ENCODE data around the gene GIGYF2. TPM values are rescaled to one million over a fixed set of nuclear protein-coding genes. Genes with fewer than 3 reads are reported as not detected.
A peak's percentile ranks its signal among the peaks of the same experiment; 100 is the strongest.
"Not testable (repeated sequence)": the region's sequence is repeated elsewhere in the genome, so short reads cannot be mapped to it uniquely, and the experiment has no call there.

The GIGYF2 gene
- total RNA-seq, 1 donor from 2014 or later, result 70.5 TPM

DNA sequence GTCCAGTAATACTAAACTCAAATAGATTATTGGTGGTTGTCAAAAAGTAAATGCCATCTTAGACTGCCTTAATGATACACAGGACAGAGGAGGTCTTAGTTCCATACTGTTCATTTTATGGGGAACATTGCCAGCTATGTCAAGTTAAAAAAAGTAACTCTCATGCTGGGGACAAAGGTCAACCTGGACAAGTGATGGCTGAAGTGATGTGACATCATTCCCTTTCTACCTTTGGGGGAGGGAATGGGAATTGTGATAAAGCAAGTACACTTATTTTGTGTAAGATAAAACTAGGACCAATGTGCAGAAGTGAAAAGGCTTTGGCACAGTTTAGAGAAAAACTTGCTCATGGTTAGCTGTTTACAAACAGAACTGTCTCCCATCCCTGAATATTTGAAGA is 148.9 kb downstream of the GIGYF2 start:
- TF ChIP-seq, protein P1, sequence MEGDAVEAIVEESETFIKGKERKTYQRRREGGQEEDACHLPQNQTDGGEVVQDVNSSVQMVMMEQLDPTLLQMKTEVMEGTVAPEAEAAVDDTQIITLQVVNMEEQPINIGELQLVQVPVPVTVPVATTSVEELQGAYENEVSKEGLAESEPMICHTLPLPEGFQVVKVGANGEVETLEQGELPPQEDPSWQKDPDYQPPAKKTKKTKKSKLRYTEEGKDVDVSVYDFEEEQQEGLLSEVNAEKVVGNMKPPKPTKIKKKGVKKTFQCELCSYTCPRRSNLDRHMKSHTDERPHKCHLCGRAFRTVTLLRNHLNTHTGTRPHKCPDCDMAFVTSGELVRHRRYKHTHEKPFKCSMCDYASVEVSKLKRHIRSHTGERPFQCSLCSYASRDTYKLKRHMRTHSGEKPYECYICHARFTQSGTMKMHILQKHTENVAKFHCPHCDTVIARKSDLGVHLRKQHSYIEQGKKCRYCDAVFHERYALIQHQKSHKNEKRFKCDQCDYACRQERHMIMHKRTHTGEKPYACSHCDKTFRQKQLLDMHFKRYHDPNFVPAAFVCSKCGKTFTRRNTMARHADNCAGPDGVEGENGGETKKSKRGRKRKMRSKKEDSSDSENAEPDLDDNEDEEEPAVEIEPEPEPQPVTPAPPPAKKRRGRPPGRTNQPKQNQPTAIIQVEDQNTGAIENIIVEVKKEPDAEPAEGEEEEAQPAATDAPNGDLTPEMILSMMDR (IDR thresholded peaks at IDR 0.05), result no peak
- DNase-seq (no peak), ATAC-seq (no peak)
- Histone ChIP-seq H3K27ac (no peak overlapping the region), H3K36me3 (peaks cover 93% of the 10 kb centered on the region), H3K9me3 (no peaks in the 10 kb centered on the region), H3K4me3 (no peak overlapping the region), H3K27me3 (no peaks in the 10 kb centered on the region), H3K4me1 (no peaks in the 10 kb centered on the region)
- intact Hi-C loops (cut with DNase I), result loop anchor here (10.0 kb wide), 1 partner anchor 409 kb away; the partner anchor contains the start of gene ATG16L1

DNA sequence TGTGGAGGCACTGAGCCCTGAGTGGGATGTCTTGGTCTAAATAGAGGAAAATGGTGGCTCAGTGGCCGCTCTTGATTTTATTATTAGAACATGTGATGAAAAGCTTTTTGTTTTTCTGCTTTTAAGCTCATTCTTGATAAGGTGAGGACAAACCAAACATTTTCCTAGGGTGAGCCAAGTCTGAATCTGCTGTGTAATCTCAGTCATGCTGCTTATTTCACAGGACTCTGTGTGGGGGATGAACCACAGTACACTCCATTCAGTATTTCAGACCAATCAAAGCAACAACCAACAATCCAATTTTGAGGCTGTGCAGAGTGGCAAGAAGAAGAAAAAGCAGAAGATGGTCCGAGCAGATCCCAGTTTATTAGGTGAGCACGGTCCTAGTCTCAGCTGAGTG is 152.9 kb downstream of the GIGYF2 start:
- intact Hi-C loops (cut with DNase I), result no loop called here
- H3K36me3 ChIP-seq, result peaks cover 71% of the 10 kb centered on the region
- TF ChIP-seq, protein P1 (IDR thresholded peaks at IDR 0.05), result no peak

DNA sequence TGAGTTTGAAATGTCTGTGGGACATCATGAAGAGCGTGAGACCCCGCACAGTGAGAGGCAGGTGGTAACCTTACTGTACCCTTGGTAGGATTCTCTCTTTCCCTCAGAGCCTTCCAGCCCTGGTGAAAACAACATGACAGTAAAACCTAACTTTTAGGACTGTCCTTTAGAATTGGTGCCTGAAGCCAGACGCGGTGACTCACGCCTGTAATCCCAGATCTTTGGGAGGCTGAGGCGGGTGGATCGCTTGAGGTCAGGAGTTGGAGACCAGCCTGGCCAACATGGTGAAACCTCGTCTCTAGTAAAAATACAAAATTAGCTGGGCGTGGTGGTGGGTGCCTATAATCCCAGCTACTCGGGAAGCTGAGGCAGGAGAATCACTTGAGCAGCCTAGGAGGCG is 154.9 kb downstream of the GIGYF2 start:
- ATAC-seq; H3K9me3 ChIP-seq; H3K27ac ChIP-seq; H3K27me3 ChIP-seq; H3K4me1 ChIP-seq; H3K4me3 ChIP-seq; intact Hi-C loops (cut with DNase I); DNase-seq: not testable (repeated sequence)
- peaks cover 68% of the 10 kb centered on the region for H3K36me3 ChIP-seq

More for the DNA sequence above, 152.9 kb downstream of the GIGYF2 start:
- H3K27me3 ChIP-seq, result no peaks in the 10 kb centered on the region
- H3K4me3 ChIP-seq, result no peak overlapping the region
- DNase-seq, result no peak
- H3K27ac ChIP-seq, result no peak overlapping the region
- H3K4me1 ChIP-seq, result peaks cover 8% of the 10 kb centered on the region
- ATAC-seq, result no peak
- H3K9me3 ChIP-seq, result no peaks in the 10 kb centered on the region

DNA sequence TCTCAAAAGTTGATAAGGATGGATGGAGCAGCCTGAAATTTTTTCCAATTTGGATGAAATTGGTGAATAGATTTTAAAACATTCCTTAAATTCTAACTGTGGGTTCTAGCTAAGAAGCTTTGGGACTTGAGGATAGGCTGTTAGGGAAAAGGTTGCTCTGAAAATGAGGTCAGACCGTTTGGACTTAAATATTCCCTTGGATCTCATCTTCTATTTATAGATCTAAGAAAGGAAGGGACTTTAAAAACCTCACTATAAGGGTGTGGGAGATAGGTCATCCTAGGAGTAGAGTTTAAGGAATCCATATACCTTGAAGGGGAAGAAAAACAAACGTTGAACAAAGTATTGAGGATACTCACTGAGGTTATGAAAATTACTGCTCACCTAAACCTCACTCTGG is 155.5 kb downstream of the GIGYF2 start:
- intact Hi-C loops (cut with DNase I), result no loop called here
- no peak overlapping the region for H3K27ac ChIP-seq
- TF ChIP-seq, protein P1 (IDR thresholded peaks at IDR 0.05), result no peak
- DNase-seq, result no peak
- no peak for ATAC-seq
- no peak overlapping the region for H3K4me3 ChIP-seq
- peaks cover 68% of the 10 kb centered on the region for H3K36me3 ChIP-seq
- peaks cover 8% of the 10 kb centered on the region for H3K4me1 ChIP-seq
- no peaks in the 10 kb centered on the region for H3K27me3 ChIP-seq
- H3K9me3 ChIP-seq, result no peaks in the 10 kb centered on the region

DNA sequence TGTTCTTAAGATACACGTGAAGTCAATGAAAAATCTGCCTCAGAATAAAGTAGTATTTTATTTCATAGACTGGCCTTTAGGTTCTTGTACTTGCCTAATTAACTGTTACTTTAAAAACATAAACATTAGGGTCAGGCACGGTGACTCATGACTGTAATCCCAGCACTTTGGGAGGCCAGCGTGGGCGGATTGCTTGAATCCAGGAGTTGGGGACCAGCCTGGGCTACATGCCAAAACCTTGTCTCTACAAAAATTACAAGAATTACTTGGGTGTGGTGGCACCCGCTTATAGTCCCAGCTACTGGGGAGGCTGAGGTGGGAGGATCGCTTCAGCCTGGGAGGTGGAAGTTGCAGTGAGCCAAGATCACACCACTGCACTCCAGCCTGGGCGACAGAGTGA is 157.0 kb downstream of the GIGYF2 start:
- ATAC-seq, result peak; percentile 53

DNA sequence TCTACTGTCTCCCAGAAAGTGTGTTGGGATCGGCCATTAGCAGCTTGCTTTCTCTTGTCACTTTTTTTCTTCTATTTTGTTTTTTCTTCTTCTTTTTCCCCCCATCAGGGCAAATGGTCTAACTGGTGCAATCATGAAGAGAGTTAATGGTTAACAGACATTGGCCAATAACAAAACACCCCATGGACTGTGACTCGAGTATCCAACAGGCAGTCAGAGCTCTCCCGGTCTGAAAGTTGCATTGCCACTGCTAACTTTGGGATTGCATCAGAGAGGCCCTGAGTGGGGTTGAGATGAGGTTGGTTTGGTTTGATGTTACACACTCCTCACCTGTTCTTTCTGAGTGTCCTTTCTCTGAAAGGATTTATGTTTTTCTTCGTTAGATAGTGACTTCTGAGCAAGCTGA is 160.0 kb downstream of the GIGYF2 start:
- peak; percentile 72 for ATAC-seq
- no peak overlapping the region for H3K27ac ChIP-seq
- TF ChIP-seq, protein P1 (IDR thresholded peaks at IDR 0.05), result no peak

More for the DNA sequence above, 157.0 kb downstream of the GIGYF2 start:
- TF ChIP-seq, protein P1 (IDR thresholded peaks at IDR 0.05), result no peak
- H3K4me3 ChIP-seq, result no peak overlapping the region
- H3K27ac ChIP-seq, result no peak overlapping the region
- H3K36me3 ChIP-seq, result peaks cover 68% of the 10 kb centered on the region
- intact Hi-C loops (cut with DNase I), result no loop called here
- DNase-seq, result peak; percentile 69
- peaks cover 8% of the 10 kb centered on the region for H3K4me1 ChIP-seq
- no peaks in the 10 kb centered on the region for H3K27me3 ChIP-seq
- H3K9me3 ChIP-seq, result no peaks in the 10 kb centered on the region

More for the DNA sequence above, 160.0 kb downstream of the GIGYF2 start:
- Histone ChIP-seq H3K36me3 (peaks cover 50% of the 10 kb centered on the region), H3K4me1 (peaks cover 8% of the 10 kb centered on the region), H3K4me3 (no peak overlapping the region), H3K27me3 (no peaks in the 10 kb centered on the region), H3K9me3 (no peaks in the 10 kb centered on the region)
- no peak for DNase-seq
- intact Hi-C loops (cut with DNase I), result no loop called here
